ENCODE data around the gene PSEN1.

DNA sequence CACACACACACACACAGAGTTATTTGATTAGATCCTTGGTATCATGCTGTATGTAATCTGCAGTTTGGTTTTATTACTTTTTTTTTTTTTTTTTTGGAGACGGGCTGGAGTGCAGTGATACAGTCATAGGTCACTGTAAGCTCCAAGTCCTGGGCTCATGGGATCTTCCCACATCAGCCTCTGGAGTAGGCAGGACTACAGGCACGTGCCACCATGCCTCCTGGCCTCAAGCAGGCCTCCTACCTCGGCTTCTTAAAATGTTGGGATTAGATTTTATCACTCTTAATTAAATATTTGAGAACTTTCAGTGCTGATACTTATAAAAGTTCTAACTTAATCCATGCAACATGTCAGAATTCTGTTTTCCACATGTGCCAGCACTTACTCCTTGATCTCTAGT is 31.3 kb upstream of the PSEN1 start:
- TF ChIP-seq, protein P1, sequence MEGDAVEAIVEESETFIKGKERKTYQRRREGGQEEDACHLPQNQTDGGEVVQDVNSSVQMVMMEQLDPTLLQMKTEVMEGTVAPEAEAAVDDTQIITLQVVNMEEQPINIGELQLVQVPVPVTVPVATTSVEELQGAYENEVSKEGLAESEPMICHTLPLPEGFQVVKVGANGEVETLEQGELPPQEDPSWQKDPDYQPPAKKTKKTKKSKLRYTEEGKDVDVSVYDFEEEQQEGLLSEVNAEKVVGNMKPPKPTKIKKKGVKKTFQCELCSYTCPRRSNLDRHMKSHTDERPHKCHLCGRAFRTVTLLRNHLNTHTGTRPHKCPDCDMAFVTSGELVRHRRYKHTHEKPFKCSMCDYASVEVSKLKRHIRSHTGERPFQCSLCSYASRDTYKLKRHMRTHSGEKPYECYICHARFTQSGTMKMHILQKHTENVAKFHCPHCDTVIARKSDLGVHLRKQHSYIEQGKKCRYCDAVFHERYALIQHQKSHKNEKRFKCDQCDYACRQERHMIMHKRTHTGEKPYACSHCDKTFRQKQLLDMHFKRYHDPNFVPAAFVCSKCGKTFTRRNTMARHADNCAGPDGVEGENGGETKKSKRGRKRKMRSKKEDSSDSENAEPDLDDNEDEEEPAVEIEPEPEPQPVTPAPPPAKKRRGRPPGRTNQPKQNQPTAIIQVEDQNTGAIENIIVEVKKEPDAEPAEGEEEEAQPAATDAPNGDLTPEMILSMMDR (conservative IDR thresholded peaks at IDR 0.05; ENCODE audit: low read depth, low read length) = no peak
- no peak for TF ChIP-seq EZH2phosphoT487 (IDR thresholded peaks at IDR 0.05; ENCODE audit: borderline replicate concordance, low read length)
- no peak for TF ChIP-seq EZH2 (IDR thresholded peaks at IDR 0.05; ENCODE audit: low read length, unreplicated experiment)

All from PC-3 (cell line).